SH-SY5Y (cell line): ENCODE measurements around the gene C8A.

Experiments used
- GATA2 ChIP-seq: IDR thresholded peaks from 2 replicates; pipeline ENCODE4 v1.6.1; 2011; ENCODE audit warnings: mild to moderate bottlenecking, low read depth, low read length
- GATA3 ChIP-seq: IDR thresholded peaks from 2 replicates; pipeline ENCODE4 v1.6.1; 2011; ENCODE audit warnings: low read depth, mild to moderate bottlenecking, low read length, moderate library complexity

- no peak for TF ChIP-seq GATA2
- TF ChIP-seq GATA3 = no peak
These were observed 22.5 kb upstream of the C8A start for GRCh38 chr1:56831871-56832693.
